ENCODE measurements around the gene ARSA. TPM values are rescaled to one million over a fixed set of nuclear protein-coding genes. Genes with fewer than 3 reads are reported as not detected.

The ARSA gene
- total RNA-seq, 1 experiment from 2014 or later = 11.3 TPM

- no peak for TF ChIP-seq EZH2phosphoT487 (IDR thresholded peaks at IDR 0.05; ENCODE audit: borderline replicate concordance, low read length)
- no peak for TF ChIP-seq EZH2 (IDR thresholded peaks at IDR 0.05; ENCODE audit: low read length, unreplicated experiment)
- TF ChIP-seq CTCF (conservative IDR thresholded peaks at IDR 0.05; ENCODE audit: low read depth, low read length) = no peak
- DNase-seq = no peak
- ATAC-seq = no peak
- no peaks in the 10 kb centered on the region for H3K79me2 ChIP-seq (ENCODE audit: low read length)
- no TSS peak for BruUV-seq (replicated peaks)
- H3K27me3 ChIP-seq (ENCODE audit: low read length) = no peaks in the 10 kb centered on the region
- H4K20me1 ChIP-seq (ENCODE audit: low read length) = no peaks in the 10 kb centered on the region
- intact Hi-C loops (cut with micrococcal nuclease) = no loop called here
- H3K4me1 ChIP-seq (ENCODE audit: insufficient read depth, low read length) = no peaks in the 10 kb centered on the region
- H3K9me3 ChIP-seq (ENCODE audit: low read length) = no peaks in the 10 kb centered on the region
- CTCF ChIA-PET = no interaction called here
- no peaks in the 10 kb centered on the region for H3F3A ChIP-seq (ENCODE audit: low read length, unreplicated experiment)
- no peak overlapping the region for H3K4me3 ChIP-seq (ENCODE audit: low read length)
- no peaks in the 10 kb centered on the region for H3K9me2 ChIP-seq (replicated peaks; ENCODE audit: low read length)
- POLR2A ChIA-PET (ENCODE audit: unreplicated experiment) = no interaction called here
- H3K36me3 ChIP-seq (ENCODE audit: low read depth, low read length) = no peaks in the 10 kb centered on the region
- H3K27ac ChIP-seq (ENCODE audit: low read length) = no peak overlapping the region
- H3K4me2 ChIP-seq (ENCODE audit: low read length) = no peak overlapping the region
- no peak overlapping the region for H2AFZ ChIP-seq (ENCODE audit: low read length)
- H3K9ac ChIP-seq (ENCODE audit: low read length) = no peak overlapping the region
Measured at GRCh38 chr22:50603511-50604255, 24.3 kb downstream of the ARSA start.

DNA sequence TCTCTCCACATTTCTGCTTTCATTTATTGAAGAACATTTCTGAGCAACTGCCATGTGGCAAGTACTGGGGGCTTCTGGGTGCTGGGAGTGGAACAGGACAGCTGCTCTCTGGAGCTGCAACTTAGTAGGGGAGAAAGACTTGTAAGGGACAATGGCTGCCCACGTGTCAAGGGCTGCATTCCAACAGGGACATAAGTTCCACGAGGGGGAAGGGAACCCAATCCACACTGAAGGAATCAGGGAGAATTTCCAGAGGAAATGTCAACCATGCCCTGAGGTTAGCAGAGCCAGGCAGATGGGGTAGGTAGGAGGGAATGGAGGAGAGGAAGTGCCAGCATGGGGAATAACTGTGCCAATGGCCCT lies 25.6 kb downstream of the ARSA start:
- Histone ChIP-seq H3K79me2 (ENCODE audit: low read length) (no peaks in the 10 kb centered on the region), H3K4me1 (ENCODE audit: insufficient read depth, low read length) (no peaks in the 10 kb centered on the region), H3F3A (ENCODE audit: low read length, unreplicated experiment) (no peaks in the 10 kb centered on the region), H3K4me2 (ENCODE audit: low read length) (no peak overlapping the region), H3K9me3 (ENCODE audit: low read length) (no peaks in the 10 kb centered on the region), H3K9ac (ENCODE audit: low read length) (no peak overlapping the region), H4K20me1 (ENCODE audit: low read length) (no peaks in the 10 kb centered on the region), H3K27me3 (ENCODE audit: low read length) (no peaks in the 10 kb centered on the region), H3K9me2 (replicated peaks; ENCODE audit: low read length) (no peaks in the 10 kb centered on the region), H3K27ac (ENCODE audit: low read length) (no peak overlapping the region), H2AFZ (ENCODE audit: low read length) (no peak overlapping the region), H3K36me3 (ENCODE audit: low read depth, low read length) (no peaks in the 10 kb centered on the region), H3K4me3 (ENCODE audit: low read length) (no peak overlapping the region)
- TF ChIP-seq CTCF (conservative IDR thresholded peaks at IDR 0.05; ENCODE audit: low read depth, low read length) = no peak
- no peak for TF ChIP-seq EZH2 (IDR thresholded peaks at IDR 0.05; ENCODE audit: low read length, unreplicated experiment)
- TF ChIP-seq EZH2phosphoT487 (IDR thresholded peaks at IDR 0.05; ENCODE audit: borderline replicate concordance, low read length) = no peak
- no TSS peak for BruUV-seq (replicated peaks)
- CTCF ChIA-PET = no interaction called here
- intact Hi-C loops (cut with micrococcal nuclease) = no loop called here
- POLR2A ChIA-PET (ENCODE audit: unreplicated experiment) = no interaction called here
- ATAC-seq = no peak
- no peak for DNase-seq

DNA sequence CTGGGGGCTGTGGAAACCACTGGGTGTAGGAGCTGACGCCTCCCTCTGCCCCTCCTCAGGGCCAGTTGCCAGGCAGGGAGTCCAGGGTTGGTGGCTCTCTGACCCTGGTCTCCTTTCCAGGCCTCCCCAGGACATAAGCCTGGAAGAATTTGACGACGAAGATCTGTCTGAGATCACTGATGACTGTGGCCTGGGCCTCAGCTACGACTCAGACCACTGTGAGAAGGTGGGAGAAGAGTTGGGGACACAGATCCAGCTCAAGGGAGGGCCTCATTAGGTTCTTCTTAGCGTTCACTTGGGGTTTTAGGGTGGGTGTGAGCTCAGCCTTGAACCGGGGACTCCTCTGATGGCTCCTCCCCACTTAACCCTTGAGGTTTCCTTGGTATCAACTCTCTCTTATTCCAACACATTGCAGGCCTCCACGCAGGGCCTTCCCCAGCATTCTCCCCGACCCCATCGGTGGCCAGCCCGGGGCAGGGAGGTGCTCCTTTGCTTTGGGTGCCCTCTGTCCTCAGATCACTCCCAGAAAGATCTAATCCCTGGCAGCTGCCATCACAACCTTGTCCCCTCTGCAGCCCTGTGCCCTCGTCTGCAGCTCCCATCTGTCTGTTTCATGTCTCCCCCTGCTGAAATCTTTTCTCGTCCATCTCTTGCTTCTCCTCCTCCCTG lies 26.1 kb downstream of the ARSA start:
- no peaks in the 10 kb centered on the region for H3K79me2 ChIP-seq (ENCODE audit: low read length)
- H2AFZ ChIP-seq (ENCODE audit: low read length) = no peak overlapping the region
- H3K27me3 ChIP-seq (ENCODE audit: low read length) = no peaks in the 10 kb centered on the region
- ATAC-seq = no peak
- no peaks in the 10 kb centered on the region for H3K9me2 ChIP-seq (replicated peaks; ENCODE audit: low read length)
- H3K9me3 ChIP-seq (ENCODE audit: low read length) = no peaks in the 10 kb centered on the region
- no peaks in the 10 kb centered on the region for H3F3A ChIP-seq (ENCODE audit: low read length, unreplicated experiment)
- no peak for DNase-seq
- no peak overlapping the region for H3K27ac ChIP-seq (ENCODE audit: low read length)
- intact Hi-C loops (cut with micrococcal nuclease) = no loop called here
- no peak overlapping the region for H3K4me2 ChIP-seq (ENCODE audit: low read length)
- H3K36me3 ChIP-seq (ENCODE audit: low read depth, low read length) = no peaks in the 10 kb centered on the region
- no peak overlapping the region for H3K9ac ChIP-seq (ENCODE audit: low read length)
- TF ChIP-seq EZH2phosphoT487 (IDR thresholded peaks at IDR 0.05; ENCODE audit: borderline replicate concordance, low read length) (no peak), EZH2 (IDR thresholded peaks at IDR 0.05; ENCODE audit: low read length, unreplicated experiment) (no peak), CTCF (conservative IDR thresholded peaks at IDR 0.05; ENCODE audit: low read depth, low read length) (no peak)
- no TSS peak for BruUV-seq (replicated peaks)
- no peaks in the 10 kb centered on the region for H4K20me1 ChIP-seq (ENCODE audit: low read length)
- no peaks in the 10 kb centered on the region for H3K4me1 ChIP-seq (ENCODE audit: insufficient read depth, low read length)
- H3K4me3 ChIP-seq (ENCODE audit: low read length) = no peak overlapping the region
- ChIA-PET CTCF (no interaction called here), POLR2A (ENCODE audit: unreplicated experiment) (no interaction called here)
